NOMO-1 treated with dmso at 0.1 percent for 144 hours (cell line): ENCODE data around the gene GALNT9.
A peak's percentile ranks its signal among the peaks of the same experiment; 100 is the strongest.

Source experiments
- DNase-seq: peaks from one replicate; lab custom pipeline; 2025; ENCODE audit not compliant: unreplicated experiment; lab: John Stamatoyannopoulos, UW

Gene GALNT9

DNA sequence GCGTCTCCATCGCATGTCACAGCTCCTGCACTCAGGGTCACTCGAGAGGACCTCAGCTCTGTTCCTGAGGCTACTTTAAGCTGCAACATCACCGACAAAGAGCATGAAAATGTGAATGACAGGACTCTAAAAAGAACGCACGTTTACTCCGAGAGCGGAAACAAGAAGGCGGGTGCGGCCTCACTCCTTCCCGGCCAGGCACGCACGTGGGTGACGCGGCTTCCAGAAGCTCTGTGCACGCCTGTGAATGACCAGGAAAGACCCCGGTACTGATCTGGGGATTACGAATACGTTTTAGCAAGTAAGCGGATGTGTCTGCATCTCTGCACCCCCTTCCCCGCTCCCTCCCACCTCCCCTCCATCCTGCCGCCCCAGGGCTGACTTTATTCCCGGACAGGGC lies 15.2 kb upstream of the GALNT9 start:
- no peak for DNase-seq

DNA sequence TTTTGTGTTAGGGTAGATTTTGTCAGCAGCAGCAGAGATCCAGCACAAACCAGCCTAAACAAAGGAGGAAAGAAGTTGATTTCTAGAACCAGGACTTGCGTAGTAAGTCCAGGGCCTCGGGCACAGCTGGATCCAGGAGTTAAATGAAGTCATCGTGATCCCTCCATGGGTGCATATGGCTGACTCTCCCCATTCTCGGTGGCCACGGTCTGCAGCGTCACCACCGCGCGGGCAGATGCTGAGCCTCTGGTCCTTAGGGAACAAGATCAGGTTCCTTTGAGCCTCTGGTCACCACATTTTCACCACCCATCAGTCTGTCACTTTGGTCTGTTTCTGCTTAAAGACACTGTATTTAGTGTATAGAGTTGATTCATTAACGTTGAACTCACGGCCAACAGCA lies 14.8 kb upstream of the GALNT9 start:
- no peak for DNase-seq

- peak; percentile 15 for DNase-seq
Observed at GRCh38 chr12:132343294-132344004, 14.1 kb upstream of the GALNT9 start.

DNA sequence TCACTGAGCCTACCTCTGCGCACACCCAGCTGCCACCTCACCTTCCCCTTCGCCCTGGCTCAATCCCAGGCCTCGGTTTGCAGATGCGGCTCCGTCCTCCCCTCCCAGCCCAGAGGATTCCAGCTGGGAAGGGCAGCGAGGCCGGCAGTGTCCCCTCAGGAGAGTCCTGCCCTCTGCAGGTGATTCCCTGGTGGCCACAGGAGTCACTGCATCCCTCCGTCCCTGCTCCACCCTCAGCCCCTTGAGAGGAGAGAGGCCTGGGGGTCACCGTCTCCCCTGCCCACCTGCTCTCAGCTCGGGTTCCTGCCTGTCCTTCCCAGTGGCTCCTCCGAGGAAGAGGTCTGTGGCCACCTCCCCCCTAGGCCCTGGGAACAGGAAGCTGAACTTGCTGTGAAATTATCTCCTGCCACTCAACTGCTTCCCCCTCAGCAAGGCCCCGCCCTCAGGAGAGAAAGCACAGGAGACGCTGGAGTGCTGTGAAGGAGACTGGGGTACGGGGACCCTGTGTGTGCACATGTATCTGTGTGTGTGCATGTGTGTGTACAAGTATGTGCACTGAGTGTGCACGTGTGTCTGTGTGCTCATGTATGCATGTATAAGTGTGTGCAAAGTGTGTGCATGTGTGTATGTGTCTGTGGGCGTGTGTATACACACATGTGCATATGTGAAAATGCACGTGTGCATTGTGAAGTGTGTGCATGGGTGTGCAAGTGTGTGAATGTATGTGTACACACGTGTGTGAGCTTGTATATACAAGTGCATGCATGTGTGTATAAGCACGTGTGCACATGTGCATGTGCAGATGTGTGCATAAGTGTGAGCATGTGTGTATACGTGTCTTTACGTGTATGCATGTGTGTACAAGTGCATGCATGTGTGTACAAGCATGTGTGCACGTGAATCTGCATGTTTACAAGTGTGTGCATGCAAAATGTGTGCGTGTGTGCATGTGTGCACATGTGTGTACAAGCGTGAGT lies 13.2 kb upstream of the GALNT9 start:
- peak; percentile 77 for DNase-seq

GRCh38 chr12:132341318-132342050 lies 12.1 kb upstream of the GALNT9 start:
- DNase-seq = no peak

- DNase-seq = no peak
Observed at GRCh38 chr12:132340266-132341035, 11.1 kb upstream of the GALNT9 start.

GRCh38 chr12:132339856-132340255 lies 10.5 kb upstream of the GALNT9 start:
- no peak for DNase-seq

GRCh38 chr12:132338781-132339180 lies 9.4 kb upstream of the GALNT9 start:
- no peak for DNase-seq

DNA sequence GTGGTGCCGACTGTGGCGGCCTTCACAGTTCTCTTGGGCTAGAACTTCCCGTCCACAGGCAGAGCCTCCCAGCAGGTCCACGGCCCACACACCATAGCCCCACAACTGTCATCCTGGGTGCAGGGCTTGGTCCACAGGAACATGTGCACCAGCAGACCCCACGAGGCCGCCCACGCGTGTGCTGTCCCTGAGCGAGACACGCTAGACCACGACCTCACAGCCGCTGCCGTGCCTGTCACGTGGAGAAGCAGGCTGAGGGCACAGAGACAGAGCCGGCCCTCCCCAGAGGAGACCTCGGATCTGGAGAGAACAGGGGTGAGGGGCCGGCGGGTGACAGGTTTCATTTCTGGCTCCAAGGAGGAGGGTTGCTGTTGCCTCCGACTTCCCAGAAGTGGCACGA lies 8.9 kb upstream of the GALNT9 start:
- DNase-seq = no peak

- no peak for DNase-seq
Observed at GRCh38 chr12:132337557-132337956, 8.2 kb upstream of the GALNT9 start.

GRCh38 chr12:132336451-132337413 lies 7.3 kb upstream of the GALNT9 start:
- DNase-seq = no peak

- DNase-seq = no peak
Observed at GRCh38 chr12:132335179-132335756, 5.9 kb upstream of the GALNT9 start.

- no peak for DNase-seq
Observed at GRCh38 chr12:132333766-132334165, 4.4 kb upstream of the GALNT9 start.

GRCh38 chr12:132333273-132333672 lies 3.9 kb upstream of the GALNT9 start:
- no peak for DNase-seq

DNA sequence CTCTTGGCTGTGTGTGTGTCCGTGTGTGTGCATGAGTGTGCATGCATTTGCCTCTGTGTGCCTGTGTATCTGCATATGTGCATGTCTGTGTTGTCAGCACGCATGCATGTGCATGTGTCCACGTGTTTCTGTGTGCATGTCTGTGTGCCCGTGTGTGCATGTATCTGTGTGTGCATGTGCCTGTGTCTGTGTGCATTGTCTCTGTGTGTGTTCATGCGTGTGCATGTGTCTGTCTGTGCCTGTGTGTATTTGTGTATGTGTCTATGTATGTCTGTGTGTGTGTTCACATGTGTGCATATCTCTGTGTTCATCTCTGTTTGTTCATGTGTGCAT lies 1.1 kb upstream of the GALNT9 start:
- DNase-seq = no peak

DNA sequence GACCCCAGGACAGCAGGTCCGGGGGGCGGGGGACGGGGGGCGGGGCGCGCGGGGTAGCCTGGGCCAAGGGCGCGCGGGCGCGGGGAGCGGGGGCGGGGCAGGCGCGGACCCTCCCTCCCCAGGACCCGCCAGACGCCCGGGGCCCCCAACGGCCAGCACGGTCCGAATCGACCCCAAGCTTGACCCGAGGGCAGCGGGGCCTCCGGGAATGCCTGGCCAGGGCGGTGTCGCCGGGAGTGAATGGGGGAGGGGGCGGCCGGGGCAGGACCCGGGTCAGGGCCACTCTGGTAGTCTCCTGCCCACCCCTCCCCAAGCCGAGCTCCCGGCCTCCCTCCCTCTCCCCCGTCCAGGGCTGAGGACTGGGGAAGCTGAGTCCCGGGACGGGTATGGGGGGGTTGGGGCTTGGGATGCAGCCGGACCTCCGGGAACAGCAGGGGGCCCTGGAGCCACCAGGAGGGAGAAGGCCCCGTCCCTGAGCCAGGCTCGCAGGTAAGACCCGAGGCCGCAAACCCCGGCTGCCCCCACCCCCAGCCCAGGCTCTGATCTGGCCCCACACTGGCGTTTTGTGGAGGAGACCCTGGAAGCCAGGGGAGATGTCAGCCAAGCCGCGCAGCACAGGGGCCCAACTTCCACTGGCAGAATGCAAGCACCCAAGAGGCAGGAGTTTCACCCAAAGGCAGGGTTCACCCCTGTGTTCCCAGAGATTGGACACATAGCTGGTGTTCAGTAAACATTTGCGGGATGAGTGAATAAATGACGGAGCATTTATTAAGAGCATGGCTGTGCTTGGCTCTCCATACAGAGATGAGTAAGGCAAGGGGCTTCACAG lies 545 bp upstream of the GALNT9 start:
- DNase-seq = no peak

DNA sequence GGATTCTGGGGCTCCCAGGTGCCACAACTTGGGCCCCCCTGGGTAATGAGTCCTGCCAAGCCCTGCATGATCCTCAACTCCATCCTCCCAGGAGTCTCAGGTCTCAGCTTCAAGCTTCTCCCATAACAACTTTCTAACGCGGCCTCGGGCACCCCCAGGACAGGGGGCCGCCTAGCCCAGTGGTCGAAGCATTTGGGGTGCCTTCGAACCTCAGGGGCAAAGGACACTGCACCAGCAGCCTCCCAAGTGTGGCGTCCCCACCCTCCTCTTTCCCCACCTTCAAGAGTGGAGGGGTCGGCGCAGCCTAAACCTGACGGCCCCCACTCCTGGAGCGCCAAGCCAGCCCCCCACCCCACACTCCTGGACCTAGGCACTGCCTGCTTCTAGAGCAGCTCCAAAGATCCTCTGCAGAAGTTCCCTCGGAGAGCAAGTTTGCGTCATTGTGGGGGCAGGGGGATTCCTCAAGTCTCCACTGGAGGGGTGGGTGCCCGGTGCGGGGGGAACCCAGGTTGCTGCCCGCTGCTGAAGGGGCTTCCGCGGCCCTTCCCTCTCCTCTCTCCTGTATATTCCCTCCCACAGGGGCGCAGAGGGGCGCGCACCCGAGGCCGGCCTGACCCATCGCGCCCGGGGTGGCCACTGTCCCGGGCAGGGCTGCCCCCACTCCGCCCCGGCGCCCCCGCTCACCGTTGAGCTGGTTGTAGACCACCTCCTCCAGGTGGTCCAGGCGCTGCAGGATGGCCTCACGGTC lies 933 bp downstream of the GALNT9 start:
- DNase-seq = no peak
